Measurements from ENCODE around the gene PM20D2.

The PM20D2 gene

GRCh38 chr6:89144354-89144906 lies 1.4 kb upstream of the PM20D2 start:
- TF ChIP-seq CTCF (IDR thresholded peaks at IDR 0.05; ENCODE audit: borderline replicate concordance, control extremely low read depth, extremely low read depth, insufficient read depth, missing control alignments), result no peak
- DNase-seq (ENCODE audit: low spot score), result peak; percentile 53
- in situ Hi-C loops (cut with MboI; ENCODE audit: low sequenced_read_pairs, unreplicated experiment), result no loop called here

GRCh38 chr6:89145091-89145955 lies 532 bp upstream of the PM20D2 start:
- peak; percentile 82 for DNase-seq (ENCODE audit: low spot score)
- no peak for TF ChIP-seq CTCF (IDR thresholded peaks at IDR 0.05; ENCODE audit: borderline replicate concordance, control extremely low read depth, extremely low read depth, insufficient read depth, missing control alignments)
- in situ Hi-C loops (cut with MboI; ENCODE audit: low sequenced_read_pairs, unreplicated experiment), result no loop called here

GRCh38 chr6:89146718-89147700 lies 1.2 kb downstream of the PM20D2 start:
- no peak for TF ChIP-seq CTCF (IDR thresholded peaks at IDR 0.05; ENCODE audit: borderline replicate concordance, control extremely low read depth, extremely low read depth, insufficient read depth, missing control alignments)
- peak; percentile 50 for DNase-seq (ENCODE audit: low spot score)
- in situ Hi-C loops (cut with MboI; ENCODE audit: low sequenced_read_pairs, unreplicated experiment), result no loop called here

- no peak for DNase-seq (ENCODE audit: low spot score)
- in situ Hi-C loops (cut with MboI; ENCODE audit: low sequenced_read_pairs, unreplicated experiment), result no loop called here
- TF ChIP-seq CTCF (IDR thresholded peaks at IDR 0.05; ENCODE audit: borderline replicate concordance, control extremely low read depth, extremely low read depth, insufficient read depth, missing control alignments), result no peak
These were observed 2.3 kb downstream of the PM20D2 start for GRCh38 chr6:89148016-89148750.

GRCh38 chr6:89154131-89154530 lies 8.3 kb downstream of the PM20D2 start:
- no peak for DNase-seq (ENCODE audit: low spot score)
- in situ Hi-C loops (cut with MboI; ENCODE audit: low sequenced_read_pairs, unreplicated experiment), result no loop called here

More at GRCh38 chr6:89154131-89154530, 8.3 kb downstream of the PM20D2 start:
- TF ChIP-seq CTCF (IDR thresholded peaks at IDR 0.05; ENCODE audit: borderline replicate concordance, control extremely low read depth, extremely low read depth, insufficient read depth, missing control alignments), result no peak
